ENCODE data around the gene MT1B. TPM values are rescaled to one million over a fixed set of nuclear protein-coding genes. Genes with fewer than 3 reads are reported as not detected.

The MT1B gene
- total and polyA plus RNA-seq, 2 donors from 2014 or later: not detected

DNA sequence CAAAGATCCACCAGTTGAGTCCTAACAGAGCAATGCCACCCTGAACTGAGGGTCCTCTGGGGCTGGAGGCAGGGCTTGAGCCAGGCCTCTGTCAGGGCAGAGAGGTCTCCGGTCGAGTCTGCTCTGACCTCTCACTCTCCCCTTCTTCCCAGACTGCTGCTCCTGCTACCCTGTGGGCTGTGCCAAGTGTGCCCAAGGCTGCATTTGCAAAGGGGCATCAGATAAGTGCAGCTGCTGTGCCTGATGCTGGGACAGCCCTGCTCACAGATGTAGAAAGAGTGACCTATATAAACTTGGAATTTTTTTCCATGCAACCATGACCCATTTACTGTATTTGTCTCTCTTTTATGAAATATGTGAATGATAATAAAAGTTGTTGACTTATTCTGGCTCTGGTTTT, 2.4 kb upstream of the MT1B start:
- FAIRE-seq (no peak), DNase-seq (no peak)
- TF ChIP-seq, protein P1, sequence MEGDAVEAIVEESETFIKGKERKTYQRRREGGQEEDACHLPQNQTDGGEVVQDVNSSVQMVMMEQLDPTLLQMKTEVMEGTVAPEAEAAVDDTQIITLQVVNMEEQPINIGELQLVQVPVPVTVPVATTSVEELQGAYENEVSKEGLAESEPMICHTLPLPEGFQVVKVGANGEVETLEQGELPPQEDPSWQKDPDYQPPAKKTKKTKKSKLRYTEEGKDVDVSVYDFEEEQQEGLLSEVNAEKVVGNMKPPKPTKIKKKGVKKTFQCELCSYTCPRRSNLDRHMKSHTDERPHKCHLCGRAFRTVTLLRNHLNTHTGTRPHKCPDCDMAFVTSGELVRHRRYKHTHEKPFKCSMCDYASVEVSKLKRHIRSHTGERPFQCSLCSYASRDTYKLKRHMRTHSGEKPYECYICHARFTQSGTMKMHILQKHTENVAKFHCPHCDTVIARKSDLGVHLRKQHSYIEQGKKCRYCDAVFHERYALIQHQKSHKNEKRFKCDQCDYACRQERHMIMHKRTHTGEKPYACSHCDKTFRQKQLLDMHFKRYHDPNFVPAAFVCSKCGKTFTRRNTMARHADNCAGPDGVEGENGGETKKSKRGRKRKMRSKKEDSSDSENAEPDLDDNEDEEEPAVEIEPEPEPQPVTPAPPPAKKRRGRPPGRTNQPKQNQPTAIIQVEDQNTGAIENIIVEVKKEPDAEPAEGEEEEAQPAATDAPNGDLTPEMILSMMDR (IDR thresholded peaks at IDR 0.05; ENCODE audit: borderline replicate concordance, extremely low read depth, insufficient read depth): no peak
- H3K4me3 ChIP-seq (ENCODE audit: low read length in 3 of 3): no peak overlapping the region
- H3K9me3 ChIP-seq (ENCODE audit: control insufficient read depth in 2 of 3, insufficient read depth in 1 of 3, low read length in 3 of 3): no peaks in the 10 kb centered on the region
- H3K27me3 ChIP-seq (ENCODE audit: control insufficient read depth, insufficient read depth, low read length): peaks cover 30% of the 10 kb centered on the region
- intact Hi-C loops (cut with DNase I): no loop called here
- no peak overlapping the region for H3K9ac ChIP-seq (ENCODE audit: low read length in 3 of 3)
- peaks cover 0 to under 1% (median 0%) of the 10 kb centered on the region in 3 donors for H3K4me1 ChIP-seq (ENCODE audit: control insufficient read depth in 2 of 3, insufficient read depth in 2 of 3, low read depth in 1 of 3, low read length in 3 of 3)
- H3K27ac ChIP-seq (ENCODE audit: low read depth in 2 of 2, low read length in 2 of 2): no peak overlapping the region
- no peaks in the 10 kb centered on the region for H3K36me3 ChIP-seq (ENCODE audit: control insufficient read depth in 2 of 3, insufficient read depth in 3 of 3, low read length in 3 of 3)

- intact Hi-C loops (cut with DNase I): no loop called here
- FAIRE-seq (no peak), DNase-seq (no peak)
- H3K27ac ChIP-seq (ENCODE audit: low read depth in 2 of 2, low read length in 2 of 2): no peak overlapping the region
- no peaks in the 10 kb centered on the region for H3K4me1 ChIP-seq (ENCODE audit: control insufficient read depth in 2 of 3, insufficient read depth in 2 of 3, low read depth in 1 of 3, low read length in 3 of 3)
- H3K9ac ChIP-seq (ENCODE audit: low read length in 3 of 3): no peak overlapping the region
- H3K4me3 ChIP-seq (ENCODE audit: low read length in 3 of 3): no peak overlapping the region
- H3K36me3 ChIP-seq (ENCODE audit: control insufficient read depth in 2 of 3, insufficient read depth in 3 of 3, low read length in 3 of 3): no peaks in the 10 kb centered on the region
- peaks cover 24% of the 10 kb centered on the region for H3K27me3 ChIP-seq (ENCODE audit: control insufficient read depth, insufficient read depth, low read length)
- H3K9me3 ChIP-seq (ENCODE audit: control insufficient read depth in 2 of 3, insufficient read depth in 1 of 3, low read length in 3 of 3): no peaks in the 10 kb centered on the region
- TF ChIP-seq, protein P1 (IDR thresholded peaks at IDR 0.05; ENCODE audit: borderline replicate concordance, extremely low read depth, insufficient read depth): no peak
Measured at GRCh38 chr16:56649820-56650219, 1.9 kb upstream of the MT1B start.

DNA sequence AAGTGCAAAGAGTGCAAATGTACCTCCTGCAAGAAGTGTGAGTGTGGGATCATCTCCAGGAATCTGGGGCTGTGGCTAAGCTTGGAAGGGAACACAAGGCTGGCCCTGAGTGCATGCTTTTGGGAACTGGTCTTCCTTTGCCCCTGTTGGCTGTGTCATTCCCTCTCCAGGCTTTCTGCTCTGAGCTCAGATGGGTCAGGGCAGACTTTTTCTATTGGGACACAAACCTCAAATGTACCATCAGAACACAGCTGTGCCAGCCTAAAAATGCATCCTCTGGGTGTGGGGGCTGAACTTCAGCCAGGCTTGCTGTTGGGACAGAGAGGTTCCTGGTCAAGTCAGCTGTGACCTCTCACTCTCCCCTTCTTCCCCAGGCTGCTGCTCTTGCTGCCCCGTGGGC, 914 bp downstream of the MT1B start:
- H3K4me3 ChIP-seq (ENCODE audit: low read length in 3 of 3): no peak overlapping the region
- no peaks in the 10 kb centered on the region for H3K9me3 ChIP-seq (ENCODE audit: control insufficient read depth in 2 of 3, insufficient read depth in 1 of 3, low read length in 3 of 3)
- no peaks in the 10 kb centered on the region for H3K36me3 ChIP-seq (ENCODE audit: control insufficient read depth in 2 of 3, insufficient read depth in 3 of 3, low read length in 3 of 3)
- no peak overlapping the region for H3K9ac ChIP-seq (ENCODE audit: low read length in 3 of 3)
- H3K27me3 ChIP-seq (ENCODE audit: control insufficient read depth, insufficient read depth, low read length): peaks cover 5% of the 10 kb centered on the region
- DNase-seq (no peak), FAIRE-seq (no peak)
- H3K27ac ChIP-seq (ENCODE audit: low read depth in 2 of 2, low read length in 2 of 2): no peak overlapping the region
- H3K4me1 ChIP-seq (ENCODE audit: control insufficient read depth in 2 of 3, insufficient read depth in 2 of 3, low read depth in 1 of 3, low read length in 3 of 3): no peaks in the 10 kb centered on the region
- intact Hi-C loops (cut with DNase I): no loop called here
- TF ChIP-seq, protein P1 (IDR thresholded peaks at IDR 0.05; ENCODE audit: borderline replicate concordance, extremely low read depth, insufficient read depth): no peak

DNA sequence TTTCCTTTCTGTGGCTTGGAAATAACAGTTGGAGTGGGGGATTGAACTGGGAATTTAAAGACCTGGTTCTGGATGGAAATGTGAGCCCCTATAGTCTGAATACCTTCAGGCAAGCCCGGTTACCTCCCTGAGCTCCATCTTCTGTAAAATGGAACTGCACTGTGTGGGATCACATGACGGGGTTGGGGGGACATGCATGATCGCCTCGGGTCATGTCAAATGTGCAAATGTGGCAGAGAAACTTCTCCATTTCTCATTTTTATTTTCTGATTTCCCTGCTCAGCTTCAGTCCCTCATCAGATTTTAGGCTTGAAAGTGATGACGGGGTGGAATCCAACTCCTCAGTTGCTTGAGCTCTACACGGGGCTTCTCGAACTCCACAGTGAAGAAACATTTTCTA, 1.5 kb downstream of the MT1B start:
- Histone ChIP-seq H3K36me3 (ENCODE audit: control insufficient read depth in 2 of 3, insufficient read depth in 3 of 3, low read length in 3 of 3) (no peaks in the 10 kb centered on the region), H3K4me1 (ENCODE audit: control insufficient read depth in 2 of 3, insufficient read depth in 2 of 3, low read depth in 1 of 3, low read length in 3 of 3) (peaks cover 0 to 3% (median under 1%) of the 10 kb centered on the region in 3 donors), H3K9me3 (ENCODE audit: control insufficient read depth in 2 of 3, insufficient read depth in 1 of 3, low read length in 3 of 3) (no peaks in the 10 kb centered on the region), H3K4me3 (ENCODE audit: low read length in 3 of 3) (no peak overlapping the region), H3K9ac (ENCODE audit: low read length in 3 of 3) (no peak overlapping the region), H3K27ac (ENCODE audit: low read depth in 2 of 2, low read length in 2 of 2) (no peak overlapping the region), H3K27me3 (ENCODE audit: control insufficient read depth, insufficient read depth, low read length) (peaks cover 2% of the 10 kb centered on the region)
- TF ChIP-seq, protein P1 (IDR thresholded peaks at IDR 0.05; ENCODE audit: borderline replicate concordance, extremely low read depth, insufficient read depth): no peak
- intact Hi-C loops (cut with DNase I): no loop called here
- DNase-seq (no peak), FAIRE-seq (no peak)

Data from kidney (tissue), 14 donors.